ENCODE measurements around the gene PPP1R9B.

PPP1R9B gene

GRCh38 chr17:50174444-50174843 lies 24.0 kb upstream of the PPP1R9B start:
- no peak for DNase-seq (ENCODE audit: low read depth in 2 of 3, low spot score in 1 of 3)

GRCh38 chr17:50173335-50173941 lies 23.0 kb upstream of the PPP1R9B start:
- no peak for DNase-seq (ENCODE audit: low read depth in 2 of 3, low spot score in 1 of 3)

- no peak for DNase-seq (ENCODE audit: low read depth in 2 of 3, low spot score in 1 of 3)
These were observed 22.5 kb upstream of the PPP1R9B start for GRCh38 chr17:50172936-50173334.

GRCh38 chr17:50172130-50172529 lies 21.7 kb upstream of the PPP1R9B start:
- DNase-seq (ENCODE audit: low read depth in 2 of 3, low spot score in 1 of 3) = no peak

GRCh38 chr17:50171371-50172071 lies 21.0 kb upstream of the PPP1R9B start:
- DNase-seq (ENCODE audit: low read depth in 2 of 3, low spot score in 1 of 3) = no peak

- DNase-seq (ENCODE audit: low read depth in 2 of 3, low spot score in 1 of 3) = peak in 1 of 3 donors; percentile 14
These were observed 20.3 kb upstream of the PPP1R9B start for GRCh38 chr17:50170662-50171370.

GRCh38 chr17:50169881-50170459 lies 19.5 kb upstream of the PPP1R9B start:
- no peak for DNase-seq (ENCODE audit: low read depth in 2 of 3, low spot score in 1 of 3)

GRCh38 chr17:50169121-50169764 lies 18.8 kb upstream of the PPP1R9B start:
- DNase-seq (ENCODE audit: low read depth in 2 of 3, low spot score in 1 of 3) = peak; percentile 31 to 68 (median 35)

GRCh38 chr17:50168319-50168718 lies 17.8 kb upstream of the PPP1R9B start:
- no peak for DNase-seq (ENCODE audit: low read depth in 2 of 3, low spot score in 1 of 3)

GRCh38 chr17:50167371-50167770 lies 16.9 kb upstream of the PPP1R9B start:
- DNase-seq (ENCODE audit: low read depth in 2 of 3, low spot score in 1 of 3) = no peak

- no peak for DNase-seq (ENCODE audit: low read depth in 2 of 3, low spot score in 1 of 3)
These were observed 16.2 kb upstream of the PPP1R9B start for GRCh38 chr17:50166518-50167181.

- DNase-seq (ENCODE audit: low read depth in 2 of 3, low spot score in 1 of 3) = no peak
These were observed 15.5 kb upstream of the PPP1R9B start, which contains the start of gene SGCA for GRCh38 chr17:50165867-50166517. Gene SGCA (plus strand): TSS chr17:50166005. CDS start chr17:50166041, 36 bp downstream.

- DNase-seq (ENCODE audit: low read depth in 2 of 3, low spot score in 1 of 3) = no peak
These were observed 15.0 kb upstream of the PPP1R9B start for GRCh38 chr17:50165466-50165865.

GRCh38 chr17:50165066-50165465 lies 14.6 kb upstream of the PPP1R9B start:
- no peak for DNase-seq (ENCODE audit: low read depth in 2 of 3, low spot score in 1 of 3)

GRCh38 chr17:50164697-50164988 lies 14.2 kb upstream of the PPP1R9B start:
- DNase-seq (ENCODE audit: low read depth in 2 of 3, low spot score in 1 of 3) = no peak

GRCh38 chr17:50163843-50164696 lies 13.6 kb upstream of the PPP1R9B start:
- no peak for DNase-seq (ENCODE audit: low read depth in 2 of 3, low spot score in 1 of 3)

GRCh38 chr17:50162466-50163254 lies 12.2 kb upstream of the PPP1R9B start:
- DNase-seq (ENCODE audit: low read depth in 2 of 3, low spot score in 1 of 3) = no peak

- DNase-seq (ENCODE audit: low read depth in 2 of 3, low spot score in 1 of 3) = no peak
These were observed 11.4 kb upstream of the PPP1R9B start for GRCh38 chr17:50161911-50162288.

All from stimulated activated CD4-positive, alpha-beta T cell treated with anti-CD3 and anti-CD28 coated beads, Interleukin-12 subunit alpha, Interleukin-12 subunit beta, amount 100 ng/mL, for 48 hours (primary cell).